Loucy (cell line): ENCODE measurements around the gene EPHB1.

Source experiments
- H2AFZ ChIP-seq: fragments of 200-600 bp; sonication (generic); 2 replicates; pipeline ENCODE4 v1.6.0; 2016; ENCODE audit warnings: antibody characterized with exemption, mild to moderate bottlenecking, low read length, moderate library complexity
- H3F3A ChIP-seq: fragments of 200-600 bp; 2 replicates; pipeline ENCODE4 v1.6.0; 2016; ENCODE audit warnings: antibody characterized with exemption, low read depth, mild to moderate bottlenecking
- H3K27me3 ChIP-seq: fragments of 200-600 bp; sonication (generic); 2 replicates; pipeline ENCODE4 v1.6.1; 2014; ENCODE audit warnings: low read length, mild to moderate bottlenecking; ENCODE audit not compliant: insufficient read depth, poor library complexity, severe bottlenecking
- H3K36me3 ChIP-seq: fragments of 200-600 bp; sonication (generic); 2 replicates; pipeline ENCODE4 v1.6.1; 2016; ENCODE audit warnings: low read length; ENCODE audit not compliant: insufficient read depth
- H3K4me1 ChIP-seq: fragments of 200-600 bp; sonication (generic); 2 replicates; pipeline ENCODE4 v1.5.1; 2014; ENCODE audit warnings: low read length, mild to moderate bottlenecking; ENCODE audit not compliant: insufficient read depth, poor library complexity, severe bottlenecking
- H3K4me2 ChIP-seq: fragments of 200-600 bp; sonication (generic); 2 replicates; pipeline ENCODE4 v1.6.0; 2014; ENCODE audit warnings: antibody characterized with exemption, low read length, low read depth, mild to moderate bottlenecking; ENCODE audit not compliant: poor library complexity, severe bottlenecking
- H3K4me3 ChIP-seq: fragments of 200-600 bp; sonication (generic); 2 replicates; pipeline ENCODE4 v1.5.1; 2014; ENCODE audit warnings: low read length, mild to moderate bottlenecking, mixed read lengths; ENCODE audit not compliant: poor library complexity, severe bottlenecking
- H3K79me2 ChIP-seq: fragments of 200-600 bp; sonication (generic); 2 replicates; pipeline ENCODE4 v1.6.1; 2014; ENCODE audit warnings: low read length; ENCODE audit not compliant: insufficient read depth
- H3K9ac ChIP-seq: fragments of 200-600 bp; sonication (generic); 2 replicates; pipeline ENCODE4 v1.6.0; 2014; ENCODE audit warnings: mild to moderate bottlenecking, low read depth, low read length, moderate library complexity; ENCODE audit not compliant: poor library complexity, severe bottlenecking
- H3K9me2 ChIP-seq: fragments of 200-600 bp; sonication (generic); replicated peaks from 2 replicates; pipeline ENCODE4 v1.6.1; 2016; ENCODE audit warnings: low read depth, low read length, mixed read lengths
- H3K9me3 ChIP-seq: fragments of 200-600 bp; sonication (generic); 2 replicates; pipeline ENCODE4 v1.6.1; 2014; ENCODE audit warnings: mild to moderate bottlenecking, antibody characterized with exemption, low read length, low read depth; ENCODE audit not compliant: insufficient read depth
- H4K20me1 ChIP-seq: fragments of 200-600 bp; sonication (generic); 2 replicates; pipeline ENCODE4 v1.6.0; 2014; ENCODE audit warnings: antibody characterized with exemption, low read length, mild to moderate bottlenecking; ENCODE audit not compliant: insufficient read depth, poor library complexity, severe bottlenecking
- CTCF ChIP-seq: fragments of 200-600 bp; sonication (generic); conservative IDR thresholded peaks from 2 replicates; pipeline ENCODE4 v1.5.1; 2014; ENCODE audit warnings: mild to moderate bottlenecking, antibody characterized with exemption, low read length
- EZH2phosphoT487 ChIP-seq: fragments of 200-600 bp; IDR thresholded peaks from 2 replicates; pipeline ENCODE4 v1.6.1; 2018; ENCODE audit warnings: antibody characterized with exemption, mild to moderate bottlenecking, moderate library complexity, borderline replicate concordance

Gene EPHB1

GRCh38 chr3:134871818-134872217, 76.8 kb downstream of the EPHB1 start:
- no peak overlapping the region for H2AFZ ChIP-seq
- no peak overlapping the region for H3K4me3 ChIP-seq
- no peaks in the 10 kb centered on the region for H3K36me3 ChIP-seq
- H3K4me1 ChIP-seq, result no peaks in the 10 kb centered on the region
- no peaks in the 10 kb centered on the region for H3K79me2 ChIP-seq
- H3K9ac ChIP-seq, result no peak overlapping the region
- no peak overlapping the region for H3K4me2 ChIP-seq
- no peaks in the 10 kb centered on the region for H3K9me2 ChIP-seq
- TF ChIP-seq EZH2phosphoT487 (no peak), CTCF (no peak)
- H3K27me3 ChIP-seq, result no peaks in the 10 kb centered on the region
- H4K20me1 ChIP-seq, result no peaks in the 10 kb centered on the region
- no peaks in the 10 kb centered on the region; the same call in 1 of the 2 replicates for H3K9me3 ChIP-seq
- no peaks in the 10 kb centered on the region for H3F3A ChIP-seq

GRCh38 chr3:134872440-134873388, 77.7 kb downstream of the EPHB1 start:
- no peaks in the 10 kb centered on the region; the same call in 1 of the 2 replicates for H3K9me3 ChIP-seq
- H3K79me2 ChIP-seq, result no peaks in the 10 kb centered on the region
- H2AFZ ChIP-seq, result no peak overlapping the region
- no peak overlapping the region for H3K9ac ChIP-seq
- H3K36me3 ChIP-seq, result no peaks in the 10 kb centered on the region
- H4K20me1 ChIP-seq, result no peaks in the 10 kb centered on the region
- H3K9me2 ChIP-seq, result no peaks in the 10 kb centered on the region
- H3K4me3 ChIP-seq, result no peak overlapping the region
- H3K4me2 ChIP-seq, result no peak overlapping the region
- H3K4me1 ChIP-seq, result no peaks in the 10 kb centered on the region
- no peaks in the 10 kb centered on the region for H3K27me3 ChIP-seq
- TF ChIP-seq CTCF, result no peak
- no peak for TF ChIP-seq EZH2phosphoT487
- no peaks in the 10 kb centered on the region for H3F3A ChIP-seq

GRCh38 chr3:134873789-134874188, 78.7 kb downstream of the EPHB1 start:
- no peak overlapping the region for H3K4me2 ChIP-seq

More at GRCh38 chr3:134873789-134874188, 78.7 kb downstream of the EPHB1 start:
- no peak overlapping the region for H2AFZ ChIP-seq
- TF ChIP-seq CTCF (no peak), EZH2phosphoT487 (no peak)
- no peaks in the 10 kb centered on the region for H4K20me1 ChIP-seq
- no peaks in the 10 kb centered on the region for H3K4me1 ChIP-seq
- no peak overlapping the region for H3K4me3 ChIP-seq
- H3K27me3 ChIP-seq, result no peaks in the 10 kb centered on the region
- no peaks in the 10 kb centered on the region for H3F3A ChIP-seq
- no peaks in the 10 kb centered on the region for H3K9me2 ChIP-seq
- H3K9ac ChIP-seq, result no peak overlapping the region
- no peaks in the 10 kb centered on the region for H3K79me2 ChIP-seq
- no peaks in the 10 kb centered on the region for H3K9me3 ChIP-seq
- no peaks in the 10 kb centered on the region for H3K36me3 ChIP-seq
